B cell (primary cell): ENCODE data around the gene ODF2. TPM values are rescaled to one million over a fixed set of nuclear protein-coding genes. Genes with fewer than 3 reads are reported as not detected.
A peak's percentile ranks its signal among the peaks of the same experiment; 100 is the strongest.

Experiments
- ATAC-seq: fragments of 200-7000 bp; cut with Tn5 transposase; one replicate; pipeline ENCODE4 v1.10.0; 2021; ENCODE audit warnings: low read depth, mild to moderate bottlenecking, moderate number of reproducible peaks, moderate library complexity
- CTCF ChIA-PET: fragments of 350-600 bp; sonication (Branson Sonifier 250); formaldehyde crosslinking; loops from one replicate; lab custom pipeline; 2021; ENCODE audit warnings: antibody characterized with exemption, inconsistent platforms; lab: Charles Lee
- POLR2A ChIA-PET: fragments of 350-600 bp; sonication (Branson Sonifier 250); formaldehyde crosslinking; loops from one replicate; lab custom pipeline; 2021; ENCODE audit warnings: antibody characterized with exemption; lab: Charles Lee
- DNase-seq: peaks from one replicate; pipeline ENCODE4 v3.0.0; 2013
- H2AFZ ChIP-seq: 2 replicates; pipeline ENCODE4 v1.6.1; 2012; ENCODE audit warnings: mild to moderate bottlenecking, low read depth, low read length; ENCODE audit not compliant: insufficient read depth, poor library complexity, severe bottlenecking
- H3K27ac ChIP-seq, 2 donors: 1 replicate in 1 of 2; 2 replicates in 1 of 2; pipeline ENCODE4 v1.5.1; 2012 to 2013; ENCODE audit warnings: low read length in 2 of 2, mild to moderate bottlenecking in 2 of 2, moderate library complexity in 1 of 2
- H3K27me3 ChIP-seq, 4 experiments: fragments of 200-600 bp in 1 of 4; sonication (generic) in 1 of 4; replicated peaks in 1 of 4; 1 replicate in 2 of 4; 2 replicates in 2 of 4; pipeline versions ENCODE4 v1.6.1 to v1.7.0; 2013 to 2016; ENCODE audit warnings: low read length in 3 of 4, mild to moderate bottlenecking in 2 of 4, mixed read lengths in 1 of 4, moderate library complexity in 1 of 4; ENCODE audit not compliant: insufficient read depth in 4 of 4, control insufficient read depth in 3 of 4; ENCODE audit errors: control extremely low read depth in 1 of 4
- H3K36me3 ChIP-seq, 2 experiments: replicated peaks in 1 of 2; 1 replicate in 1 of 2; 2 replicates in 1 of 2; pipeline versions ENCODE4 v1.6.1 to v1.7.1; 2013; ENCODE audit warnings: low read length in 1 of 2; ENCODE audit not compliant: insufficient read depth in 2 of 2, control insufficient read depth in 1 of 2; ENCODE audit errors: control extremely low read depth in 1 of 2, extremely low read depth in 1 of 2
- H3K4me1 ChIP-seq, 2 donors: fragments of 200-600 bp in 1 of 2; sonication (generic) in 1 of 2; 1 replicate in 1 of 2; 2 replicates in 1 of 2; pipeline versions ENCODE4 v1.5.1 to v1.6.1; 2013 to 2017; ENCODE audit warnings: low read length in 2 of 2; ENCODE audit not compliant: control insufficient read depth in 2 of 2, insufficient read depth in 2 of 2
- H3K4me2 ChIP-seq: replicated peaks from 2 replicates; pipeline ENCODE3; 2012; ENCODE audit warnings: mild to moderate bottlenecking, low read depth, low read length; ENCODE audit not compliant: poor library complexity, severe bottlenecking
- H3K4me3 ChIP-seq, 5 experiments: fragments of 200-600 bp in 1 of 5; sonication (generic) in 1 of 5; 1 replicate in 3 of 5; 2 replicates in 2 of 5; pipeline versions ENCODE4 v1.5.1 to v1.7.0; 2011 to 2016; ENCODE audit warnings: low read length in 4 of 5, mild to moderate bottlenecking in 4 of 5, low read depth in 2 of 5, control low read depth in 1 of 5, moderate library complexity in 1 of 5; ENCODE audit not compliant: insufficient read depth in 1 of 5; ENCODE audit errors: control extremely low read depth in 1 of 5, extremely low read depth in 1 of 5
- H3K79me2 ChIP-seq: fragments of 200-600 bp; sonication (generic); one replicate; pipeline ENCODE4 v1.6.0; 2016; ENCODE audit warnings: low read length; ENCODE audit not compliant: control insufficient read depth, insufficient read depth
- H3K9ac ChIP-seq: fragments of 200-600 bp; sonication (generic); 2 replicates; pipeline ENCODE4 v1.6.1; 2017; ENCODE audit warnings: mild to moderate bottlenecking, low read length, moderate library complexity
- H3K9me3 ChIP-seq, 3 donors: one replicate each; pipeline versions ENCODE4 v1.6.1 to v1.7.1; 2013; ENCODE audit warnings: low read length in 2 of 3; ENCODE audit not compliant: control insufficient read depth in 2 of 3, insufficient read depth in 1 of 3; ENCODE audit errors: control extremely low read depth in 1 of 3
- H4K20me1 ChIP-seq: 2 replicates; pipeline ENCODE4 v1.6.0; 2012; ENCODE audit warnings: mild to moderate bottlenecking, low read length; ENCODE audit not compliant: insufficient read depth, control insufficient read depth, poor library complexity, severe bottlenecking
- H3K27ac Mint-ChIP-seq: one replicate; pipeline ENCODE4 v1.8.0; 2021; ENCODE audit warnings: mixed read lengths
- H3K27me3 Mint-ChIP-seq: one replicate; pipeline ENCODE4 v1.8.0; 2021; ENCODE audit warnings: mixed read lengths
- H3K4me1 Mint-ChIP-seq: one replicate; pipeline ENCODE4 v1.8.0; 2021; ENCODE audit warnings: mixed read lengths
- H3K4me3 Mint-ChIP-seq: one replicate; pipeline ENCODE4 v1.8.0; 2021; ENCODE audit warnings: mixed read lengths
- H3K9me3 Mint-ChIP-seq: one replicate; pipeline ENCODE4 v1.8.0; 2022; ENCODE audit warnings: mixed read lengths; ENCODE audit not compliant: insufficient read depth
- EZH2 ChIP-seq: IDR thresholded peaks from 2 replicates; pipeline ENCODE4 v1.6.1; 2012; ENCODE audit warnings: borderline replicate concordance, low read depth, mild to moderate bottlenecking, moderate library complexity, low read length; ENCODE audit not compliant: insufficient read depth, poor library complexity, severe bottlenecking
- WGBS: methylation state at CpG from one replicate; pipeline ENCODE4 v1.1.5; 2013; ENCODE audit warnings: missing lambda C conversion rate; ENCODE audit not compliant: insufficient coverage; 5-methylcytosine and 5-hydroxymethylcytosine counted together
- intact Hi-C: fragments of 100-400 bp; cut with micrococcal nuclease; formaldehyde crosslinking; loops from one replicate; pipeline ENCODE4 v1.10.0; 2022
- polyA plus RNA-seq: library from polyadenylated mRNA; depleted of rRNA; stranded (reverse); fragments of >200 nt; gene quantifications from 2 replicates; pipeline ENCODE4 v1.2.3, GENCODE V29; 2012
- total RNA-seq, 2 donors: library from RNA; stranded (reverse); fragments of 120-200 nt in 1 of 2; gene quantifications; 1 replicate in 1 of 2; 2 replicates in 1 of 2; pipeline versions ENCODE4 v1.2.3 to v1.2.4, GENCODE V29; 2013 to 2022
- TF ChIP-seq, protein P1 (sequence below): fragments of 200-600 bp; IDR thresholded peaks from one replicate; pipeline ENCODE4 v1.8.0; 2022; ENCODE audit warnings: antibody characterized with exemption, mild to moderate bottlenecking

ODF2 gene
- total and polyA plus RNA-seq, 2 donors (not counting 1 experiment from before 2014, with no cell fraction given): 30.1 to 42.9 TPM

DNA sequence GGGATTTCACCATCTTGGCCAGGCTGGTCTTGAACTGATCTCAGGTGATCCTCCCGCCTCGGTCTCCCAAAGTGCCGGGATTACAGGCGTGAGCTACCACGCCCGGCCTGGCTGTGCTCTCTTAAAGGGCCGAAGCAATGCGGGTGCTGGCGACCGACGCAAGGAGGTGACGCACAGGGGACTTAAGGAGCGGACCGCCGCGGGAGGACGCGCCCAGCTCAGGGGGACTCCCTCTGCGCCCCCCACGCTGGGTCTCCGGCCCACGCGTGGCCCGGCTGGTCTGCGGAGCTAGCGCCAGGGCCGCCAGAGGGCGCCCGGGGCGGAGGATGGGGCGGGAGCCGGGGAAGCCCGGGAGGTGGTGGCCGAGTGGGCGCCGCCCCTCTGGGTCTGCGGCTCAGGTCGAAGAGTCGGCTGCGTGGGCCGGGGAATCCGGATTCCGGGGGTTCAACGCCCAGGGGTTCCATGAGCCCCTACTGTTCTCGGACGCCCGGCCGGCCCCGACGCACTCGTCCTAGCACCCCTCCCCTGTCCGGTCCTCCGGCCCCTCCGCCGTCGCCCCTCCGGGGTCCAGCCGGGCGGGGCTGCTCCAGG, 35.7 kb upstream of the ODF2 start:
- CTCF ChIA-PET: interaction anchor here (0.6 to 2.0 kb wide), 17 partner anchors 9 to 248 kb away, joined by 3 to 14 read pairs (median 5); partner anchors contain the start of genes GLE1, ODF2 and URM1
- WGBS: under 1% methylated on average over 59 of the region's 59 CpGs
- H3K27me3 Mint-ChIP-seq: peaks cover 22% of the 10 kb centered on the region

More for the DNA sequence above, 35.7 kb upstream of the ODF2 start:
- DNase-seq (peak; percentile 87), ATAC-seq (peak; percentile 86)
- Mint-ChIP-seq H3K27ac (peak overlapping the region; percentile 20), H3K4me1 (peaks cover 7% of the 10 kb centered on the region), H3K4me3 (peak overlapping the region; percentile 82), H3K9me3 (no peaks in the 10 kb centered on the region)
- H3K27me3 ChIP-seq: peaks cover 0 to 34% (median 8%) of the 10 kb centered on the region in 4 experiments
- H3K4me1 ChIP-seq: peaks cover 20 to 21% of the 10 kb centered on the region in 2 donors
- peak overlapping the region; percentile 99 for H2AFZ ChIP-seq
- POLR2A ChIA-PET: interaction anchor here (0.7 to 1.4 kb wide), 2 partner anchors 36 to 398 kb away, joined by 5 read pairs; partner anchors contain the start of genes ENDOG and ODF2
- no peak for TF ChIP-seq EZH2
- TF ChIP-seq, protein P1, sequence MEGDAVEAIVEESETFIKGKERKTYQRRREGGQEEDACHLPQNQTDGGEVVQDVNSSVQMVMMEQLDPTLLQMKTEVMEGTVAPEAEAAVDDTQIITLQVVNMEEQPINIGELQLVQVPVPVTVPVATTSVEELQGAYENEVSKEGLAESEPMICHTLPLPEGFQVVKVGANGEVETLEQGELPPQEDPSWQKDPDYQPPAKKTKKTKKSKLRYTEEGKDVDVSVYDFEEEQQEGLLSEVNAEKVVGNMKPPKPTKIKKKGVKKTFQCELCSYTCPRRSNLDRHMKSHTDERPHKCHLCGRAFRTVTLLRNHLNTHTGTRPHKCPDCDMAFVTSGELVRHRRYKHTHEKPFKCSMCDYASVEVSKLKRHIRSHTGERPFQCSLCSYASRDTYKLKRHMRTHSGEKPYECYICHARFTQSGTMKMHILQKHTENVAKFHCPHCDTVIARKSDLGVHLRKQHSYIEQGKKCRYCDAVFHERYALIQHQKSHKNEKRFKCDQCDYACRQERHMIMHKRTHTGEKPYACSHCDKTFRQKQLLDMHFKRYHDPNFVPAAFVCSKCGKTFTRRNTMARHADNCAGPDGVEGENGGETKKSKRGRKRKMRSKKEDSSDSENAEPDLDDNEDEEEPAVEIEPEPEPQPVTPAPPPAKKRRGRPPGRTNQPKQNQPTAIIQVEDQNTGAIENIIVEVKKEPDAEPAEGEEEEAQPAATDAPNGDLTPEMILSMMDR: peak; percentile 92
- no peaks in the 10 kb centered on the region for H4K20me1 ChIP-seq
- H3K9me3 ChIP-seq: peaks cover 0 to 8% (median 0%) of the 10 kb centered on the region in 3 donors
- peak overlapping the region in 1 of 2 donors; percentile 59 for H3K27ac ChIP-seq
- peak overlapping the region; percentile 31 to 94 (median 73) for H3K4me3 ChIP-seq
- peak overlapping the region; percentile 94 for H3K4me2 ChIP-seq
- peak overlapping the region; percentile 90 for H3K9ac ChIP-seq
- H3K36me3 ChIP-seq: no peaks in the 10 kb centered on the region
- H3K79me2 ChIP-seq: no peaks in the 10 kb centered on the region
- intact Hi-C loops: loop anchor here (1.0 to 2.0 kb wide), 4 partner anchors 36 to 227 kb away; partner anchors contain the start of genes ODF2 and URM1
